Measurements from ENCODE around the gene CAVIN3. TPM values are rescaled to one million over a fixed set of nuclear protein-coding genes. Genes with fewer than 3 reads are reported as not detected.

CAVIN3 gene
- total RNA-seq, 1 donor from 2014 or later, result 36.3 TPM

- intact Hi-C loops (cut with DNase I), result no loop called here
- Histone ChIP-seq H3K27me3 (ENCODE audit: low read depth) (no peaks in the 10 kb centered on the region), H3K9me3 (no peaks in the 10 kb centered on the region), H3K4me1 (no peaks in the 10 kb centered on the region), H3K36me3 (no peaks in the 10 kb centered on the region), H3K4me3 (no peak overlapping the region), H3K27ac (no peak overlapping the region)
- ATAC-seq (peak; percentile 26 to 37), DNase-seq (no peak)
- TF ChIP-seq, protein P1, sequence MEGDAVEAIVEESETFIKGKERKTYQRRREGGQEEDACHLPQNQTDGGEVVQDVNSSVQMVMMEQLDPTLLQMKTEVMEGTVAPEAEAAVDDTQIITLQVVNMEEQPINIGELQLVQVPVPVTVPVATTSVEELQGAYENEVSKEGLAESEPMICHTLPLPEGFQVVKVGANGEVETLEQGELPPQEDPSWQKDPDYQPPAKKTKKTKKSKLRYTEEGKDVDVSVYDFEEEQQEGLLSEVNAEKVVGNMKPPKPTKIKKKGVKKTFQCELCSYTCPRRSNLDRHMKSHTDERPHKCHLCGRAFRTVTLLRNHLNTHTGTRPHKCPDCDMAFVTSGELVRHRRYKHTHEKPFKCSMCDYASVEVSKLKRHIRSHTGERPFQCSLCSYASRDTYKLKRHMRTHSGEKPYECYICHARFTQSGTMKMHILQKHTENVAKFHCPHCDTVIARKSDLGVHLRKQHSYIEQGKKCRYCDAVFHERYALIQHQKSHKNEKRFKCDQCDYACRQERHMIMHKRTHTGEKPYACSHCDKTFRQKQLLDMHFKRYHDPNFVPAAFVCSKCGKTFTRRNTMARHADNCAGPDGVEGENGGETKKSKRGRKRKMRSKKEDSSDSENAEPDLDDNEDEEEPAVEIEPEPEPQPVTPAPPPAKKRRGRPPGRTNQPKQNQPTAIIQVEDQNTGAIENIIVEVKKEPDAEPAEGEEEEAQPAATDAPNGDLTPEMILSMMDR (IDR thresholded peaks at IDR 0.05), result peak; percentile 17
Observed at GRCh38 chr11:6269994-6270393, 50.3 kb downstream of the CAVIN3 start.

Other genes starting within 250 kb of the CAVIN3 start
- gene OR56B4, start 212.8 kb downstream of the CAVIN3 start, total RNA-seq, result not detected
- not detected for gene OR52B2, start 150.2 kb downstream of the CAVIN3 start, total RNA-seq
- gene OR52W1, start 121.3 kb downstream of the CAVIN3 start, total RNA-seq, result not detected
- gene C11orf42, start 114.9 kb downstream of the CAVIN3 start, total RNA-seq, result not detected
- 37.1 TPM for gene FHIP1B, start 85.9 kb downstream of the CAVIN3 start, total RNA-seq
- gene CNGA4, start 81.4 kb downstream of the CAVIN3 start, total RNA-seq, result 3.8 TPM
- not detected for gene CCKBR, start 60.7 kb downstream of the CAVIN3 start, total RNA-seq
- gene SMPD1, start 70.0 kb upstream of the CAVIN3 start, total RNA-seq, result 39.7 TPM
- gene APBB1, start 98.6 kb upstream of the CAVIN3 start, total RNA-seq, result 37.2 TPM
- gene HPX, start 120.5 kb upstream of the CAVIN3 start, total RNA-seq, result 1.7 TPM
- 18.9 TPM for gene TRIM3, start 153.4 kb upstream of the CAVIN3 start, total RNA-seq
- 38.8 TPM for gene ARFIP2, start 160.8 kb upstream of the CAVIN3 start, total RNA-seq
- gene TIMM10B, start 161.0 kb upstream of the CAVIN3 start, total RNA-seq, result 34.6 TPM
- 12.0 TPM for gene DNHD1, start 176.8 kb upstream of the CAVIN3 start, total RNA-seq

All from lower lobe of right lung (tissue), 2 donors.